Uterus (tissue), 4 donors: ENCODE data around the gene TM7SF2. TPM values are rescaled to one million over a fixed set of nuclear protein-coding genes. Genes with fewer than 3 reads are reported as not detected.
A peak's percentile ranks its signal among the peaks of the same experiment; 100 is the strongest.

Experiments
- DNase-seq, 2 donors: peaks; one replicate each; pipeline ENCODE4 v3.0.0-alpha.2; 2019 to 2020
- H3K27ac ChIP-seq, 2 donors: fragments of 200-600 bp; sonication (generic); 1 replicate in 1 of 2; 2 replicates in 1 of 2; pipeline ENCODE4 v1.5.1; 2016 to 2018
- H3K27me3 ChIP-seq, 2 donors: fragments of 200-600 bp; sonication (generic); one replicate each; pipeline ENCODE4 v1.5.1; 2018 to 2019; ENCODE audit warnings: control low read depth in 1 of 2
- H3K36me3 ChIP-seq, 2 donors: fragments of 200-600 bp; sonication (generic); one replicate each; pipeline ENCODE4 v1.5.1; 2019; ENCODE audit warnings: control low read depth in 1 of 2
- H3K4me1 ChIP-seq, 2 donors: fragments of 200-600 bp; sonication (generic); one replicate each; pipeline ENCODE4 v1.5.1; 2018 to 2019; ENCODE audit warnings: control low read depth in 1 of 2
- H3K4me3 ChIP-seq, 2 donors: fragments of 200-600 bp; sonication (generic); 1 replicate in 1 of 2; 2 replicates in 1 of 2; pipeline ENCODE4 v1.5.1; 2018 to 2019; ENCODE audit warnings: mild to moderate bottlenecking in 1 of 2
- H3K9me3 ChIP-seq, 2 donors: fragments of 200-600 bp; sonication (generic); one replicate each; pipeline ENCODE4 v1.5.1; 2019; ENCODE audit warnings: control low read depth in 1 of 2
- CTCF ChIP-seq, 4 experiments: fragments of 200-600 bp in 2 of 4; fragments of 450-650 bp in 2 of 4; sonication (generic) in 2 of 4; IDR thresholded peaks; one replicate each; pipeline ENCODE4 v1.5.1; 2016 to 2019; ENCODE audit warnings: antibody characterized with exemption in 4 of 4, mild to moderate bottlenecking in 2 of 4, moderate library complexity in 1 of 4
- POLR2A ChIP-seq, 2 donors: fragments of 450-650 bp; IDR thresholded peaks; one replicate each; pipeline ENCODE4 v1.6.1; 2016; ENCODE audit warnings: antibody characterized with exemption in 2 of 2, mild to moderate bottlenecking in 1 of 2, moderate library complexity in 1 of 2
- intact Hi-C: fragments of 100-400 bp; cut with DNase I; formaldehyde crosslinking; loops from one replicate; pipeline ENCODE4 v1.15.1; 2023; ENCODE audit warnings: low total_unique reads
- total RNA-seq, 4 donors: library from RNA; depleted of rRNA in 3 of 4; stranded (reverse); fragments of >200 nt in 3 of 4; gene quantifications; one replicate each; pipeline versions ENCODE4 v1.1.0 to v1.2.4, GENCODE V29; 2014 to 2023
- donor health status: DM: yes; HTN: yes; CAD: no.

The TM7SF2 gene
- total RNA-seq, 4 donors from 2014 or later, result 0.77 to 16.7 (median 5.5) TPM

GRCh38 chr11:65113839-65114238, 2.2 kb downstream of the TM7SF2 start:
- no peak for TF ChIP-seq CTCF (IDR thresholded peaks at IDR 0.05)
- TF ChIP-seq POLR2A (IDR thresholded peaks at IDR 0.05), result no peak
- intact Hi-C loops, result no loop called here
- no peaks in the 10 kb centered on the region for H3K27me3 ChIP-seq
- H3K4me3 ChIP-seq, result no peak overlapping the region
- H3K36me3 ChIP-seq, result no peaks in the 10 kb centered on the region
- no peaks in the 10 kb centered on the region for H3K9me3 ChIP-seq
- no peak overlapping the region for H3K27ac ChIP-seq
- peaks cover 6 to 26% of the 10 kb centered on the region in 2 donors for H3K4me1 ChIP-seq
- no peak for DNase-seq

DNA sequence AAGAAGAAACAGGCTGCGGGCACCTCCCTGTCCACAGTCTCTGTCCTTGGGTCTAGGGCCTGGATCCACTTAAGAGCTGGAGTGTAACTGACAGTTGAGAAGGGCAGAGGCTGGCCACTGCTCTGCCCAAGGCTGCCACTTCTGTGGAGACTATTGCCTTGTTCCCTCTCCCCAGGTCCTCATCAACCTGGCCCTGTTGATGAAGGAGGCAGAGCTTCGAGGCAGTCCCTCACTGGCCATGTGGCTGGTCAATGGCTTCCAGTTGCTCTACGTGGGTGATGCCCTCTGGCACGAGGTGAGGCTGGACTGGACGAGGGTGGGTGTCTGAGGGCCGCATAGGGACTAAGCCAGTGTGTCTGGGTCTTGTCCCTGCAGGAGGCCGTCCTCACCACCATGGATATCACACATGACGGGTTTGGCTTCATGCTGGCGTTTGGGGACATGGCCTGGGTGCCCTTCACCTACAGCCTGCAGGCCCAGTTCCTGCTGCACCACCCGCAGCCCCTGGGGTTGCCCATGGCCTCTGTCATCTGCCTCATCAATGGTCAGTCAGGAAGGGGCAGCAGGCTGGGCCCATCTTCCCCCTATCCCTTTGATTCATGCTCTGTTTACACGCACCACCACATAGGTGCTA, 3.0 kb downstream of the TM7SF2 start:
- Histone ChIP-seq H3K27ac (no peak overlapping the region), H3K4me3 (no peak overlapping the region), H3K36me3 (no peaks in the 10 kb centered on the region), H3K27me3 (no peaks in the 10 kb centered on the region), H3K4me1 (peaks cover 6 to 26% of the 10 kb centered on the region in 2 donors), H3K9me3 (no peaks in the 10 kb centered on the region)
- intact Hi-C loops, result no loop called here
- TF ChIP-seq POLR2A (IDR thresholded peaks at IDR 0.05), result no peak
- TF ChIP-seq CTCF (IDR thresholded peaks at IDR 0.05), result no peak
- no peak for DNase-seq

DNA sequence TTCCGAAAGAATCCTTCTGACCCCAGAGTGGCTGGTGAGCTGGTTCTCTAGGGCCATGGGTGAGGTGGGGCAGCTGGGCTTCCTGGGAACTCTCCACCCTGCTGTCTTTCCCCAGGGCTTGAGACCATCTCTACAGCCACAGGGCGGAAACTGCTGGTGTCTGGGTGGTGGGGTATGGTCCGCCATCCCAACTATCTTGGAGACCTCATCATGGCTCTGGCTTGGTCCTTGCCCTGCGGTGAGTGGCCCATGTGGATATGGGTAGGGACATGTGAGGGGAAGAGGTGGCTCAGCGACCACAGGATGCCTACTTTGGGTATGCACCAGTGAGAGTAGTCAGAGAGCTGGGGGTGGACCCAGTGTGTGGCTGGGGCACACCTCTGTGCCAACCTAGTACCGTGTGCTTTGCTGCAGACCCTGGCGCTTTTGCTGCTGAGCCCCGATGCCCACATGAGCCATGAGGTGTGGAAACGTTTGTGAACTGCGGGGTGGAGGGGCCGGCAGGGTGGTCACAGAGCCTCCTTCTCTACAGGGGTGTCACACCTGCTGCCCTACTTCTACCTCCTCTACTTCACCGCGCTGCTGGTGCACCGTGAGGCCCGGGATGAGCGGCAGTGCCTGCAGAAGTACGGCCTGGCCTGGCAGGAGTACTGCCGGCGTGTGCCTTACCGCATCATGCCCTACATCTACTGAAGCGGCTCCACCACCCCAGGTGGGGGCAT, 3.9 kb downstream of the TM7SF2 start:
- no peak for DNase-seq
- H3K9me3 ChIP-seq, result no peaks in the 10 kb centered on the region
- H3K4me3 ChIP-seq, result no peak overlapping the region
- no peak overlapping the region for H3K27ac ChIP-seq
- peaks cover 6 to 26% of the 10 kb centered on the region in 2 donors for H3K4me1 ChIP-seq
- no peaks in the 10 kb centered on the region for H3K36me3 ChIP-seq
- intact Hi-C loops, result no loop called here
- no peaks in the 10 kb centered on the region for H3K27me3 ChIP-seq
- TF ChIP-seq CTCF (IDR thresholded peaks at IDR 0.05) (no peak), POLR2A (IDR thresholded peaks at IDR 0.05) (no peak)

DNA sequence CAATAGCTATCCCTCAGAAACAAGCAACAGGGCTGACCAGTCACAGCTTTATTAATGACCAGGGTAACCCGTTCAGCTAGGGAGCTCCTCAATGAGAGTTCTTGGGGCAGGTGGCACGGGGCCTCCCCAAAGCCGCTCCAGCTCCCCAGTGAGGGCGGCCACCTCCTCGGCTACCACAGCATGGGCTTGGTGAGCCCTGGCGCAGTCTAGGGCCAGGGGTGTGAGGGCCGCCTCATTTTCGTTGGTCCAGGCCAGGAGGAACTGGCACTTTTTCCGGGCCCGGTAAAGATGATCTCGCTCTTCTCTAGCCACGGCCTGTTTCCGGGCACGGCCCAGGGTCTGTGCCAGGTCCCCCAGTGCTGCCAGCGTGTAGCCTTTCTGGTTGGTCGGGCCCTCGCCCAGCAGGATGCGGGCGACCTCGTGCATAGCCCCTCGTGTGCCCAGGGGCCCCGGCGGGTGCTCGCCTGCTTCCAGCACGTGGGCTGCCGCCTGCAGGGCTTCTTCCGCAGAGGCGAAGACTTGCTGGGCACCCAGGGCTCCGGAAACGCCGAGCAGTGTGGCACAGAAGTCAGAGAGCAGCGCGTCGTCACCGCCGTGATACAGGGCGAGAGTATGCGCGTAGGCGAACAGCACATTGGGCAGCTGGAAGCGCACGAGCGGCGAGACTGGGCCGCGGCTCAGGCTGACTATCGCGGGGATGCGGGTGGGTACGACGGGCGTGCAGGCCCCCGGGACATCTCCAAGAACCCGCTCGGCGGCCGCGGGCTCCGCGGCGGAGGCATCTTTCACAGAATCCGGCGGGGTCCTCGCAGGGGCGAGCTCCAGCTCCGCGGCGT, 4.9 kb downstream of the TM7SF2 start:
- intact Hi-C loops, result no loop called here
- H3K4me1 ChIP-seq, result peaks cover 10 to 35% of the 10 kb centered on the region in 2 donors
- peak in 1 of 2 donors; percentile 21 for DNase-seq

More for the DNA sequence above, 4.9 kb downstream of the TM7SF2 start:
- no peaks in the 10 kb centered on the region for H3K27me3 ChIP-seq
- TF ChIP-seq CTCF (IDR thresholded peaks at IDR 0.05), result no peak
- TF ChIP-seq POLR2A (IDR thresholded peaks at IDR 0.05), result no peak
- no peaks in the 10 kb centered on the region for H3K9me3 ChIP-seq
- H3K27ac ChIP-seq, result peak overlapping the region in 1 of 2 donors; percentile 80
- H3K4me3 ChIP-seq, result peak overlapping the region; percentile 65 to 86
- no peaks in the 10 kb centered on the region for H3K36me3 ChIP-seq
